OCI-LY7 (cell line): Measurements from ENCODE around the gene BRAF. TPM values are rescaled to one million over a fixed set of nuclear protein-coding genes. Genes with fewer than 3 reads are reported as not detected.
"Not testable (repeated sequence)": the region's sequence is repeated elsewhere in the genome, so short reads cannot be mapped to it uniquely, and the experiment has no call there.

Source experiments
- BruUV-seq: library from RNA; stranded (reverse); fragments of 400-500 nt; replicated peaks from 2 replicates; lab custom pipeline; 2021; lab: Mats Ljungman, UMichigan
- CTCF ChIA-PET: fragments of 300-600 bp; sonication (Branson Sonifier 250); formaldehyde crosslinking; loops from one replicate; lab custom pipeline; 2022; ENCODE audit warnings: antibody characterized with exemption; ENCODE audit not compliant: unreplicated experiment; lab: Charles Lee
- POLR2A ChIA-PET: fragments of 300-600 bp; sonication (Branson Sonifier 250); formaldehyde crosslinking; loops from one replicate; lab custom pipeline; 2022; ENCODE audit warnings: antibody characterized with exemption; lab: Charles Lee
- DNase-seq: peaks from one replicate; pipeline ENCODE4 v3.0.0-alpha.2; 2015; ENCODE audit warnings: low spot score
- H2AFZ ChIP-seq: fragments of 200-600 bp; sonication (generic), shearing (Covaris generic); 2 replicates; pipeline ENCODE4 v1.6.1; 2014; ENCODE audit warnings: mild to moderate bottlenecking, antibody characterized with exemption, low read length, moderate library complexity
- H3K27ac ChIP-seq: fragments of 200-600 bp; sonication (generic); 2 replicates; pipeline ENCODE4 v1.5.1; 2014; ENCODE audit warnings: mixed run types, low read depth, mild to moderate bottlenecking, moderate library complexity, low read length, inconsistent platforms; ENCODE audit not compliant: poor library complexity, severe bottlenecking
- H3K36me3 ChIP-seq: fragments of 200-600 bp; sonication (generic); 2 replicates; pipeline ENCODE4 v1.6.1; 2014; ENCODE audit warnings: mild to moderate bottlenecking, antibody characterized with exemption, low read length, moderate library complexity, mixed read lengths; ENCODE audit not compliant: insufficient read depth
- H3K4me1 ChIP-seq: fragments of 200-600 bp; sonication (generic); 2 replicates; pipeline ENCODE4 v1.5.1; 2014; ENCODE audit warnings: mild to moderate bottlenecking, low read length; ENCODE audit not compliant: insufficient read depth, poor library complexity, severe bottlenecking
- H3K4me2 ChIP-seq: fragments of 200-600 bp; sonication (generic); 2 replicates; pipeline ENCODE4 v1.6.1; 2014; ENCODE audit warnings: mild to moderate bottlenecking, low read length
- H3K4me3 ChIP-seq: fragments of 200-600 bp; sonication (generic); 2 replicates; pipeline ENCODE4 v1.5.1; 2014; ENCODE audit warnings: mild to moderate bottlenecking, low read depth, low read length; ENCODE audit not compliant: poor library complexity, severe bottlenecking
- H3K79me2 ChIP-seq: fragments of 200-600 bp; sonication (generic); 2 replicates; pipeline ENCODE4 v1.6.1; 2016; ENCODE audit warnings: low read depth, mild to moderate bottlenecking, low read length, moderate library complexity, mixed read lengths; ENCODE audit not compliant: insufficient read depth
- H3K9me2 ChIP-seq: fragments of 200-600 bp; sonication (generic); 2 replicates; pipeline ENCODE4 v1.6.1; 2016; ENCODE audit warnings: mild to moderate bottlenecking, low read length, mixed read lengths; ENCODE audit not compliant: insufficient read depth
- H3K9me3 ChIP-seq: fragments of 200-600 bp; sonication (generic); 2 replicates; pipeline ENCODE4 v1.6.1; 2014; ENCODE audit warnings: mild to moderate bottlenecking, mixed run types, low read length, mixed read lengths
- H4K20me1 ChIP-seq: fragments of 200-600 bp; sonication (generic); 2 replicates; pipeline ENCODE4 v1.6.1; 2014; ENCODE audit warnings: mild to moderate bottlenecking, antibody characterized with exemption, low read length, moderate library complexity, mixed read lengths; ENCODE audit not compliant: insufficient read depth
- EZH2phosphoT487 ChIP-seq: fragments of 200-600 bp; sonication (generic); IDR thresholded peaks from 2 replicates; pipeline ENCODE4 v1.6.1; 2018; ENCODE audit warnings: low read depth, borderline replicate concordance, mild to moderate bottlenecking, mixed run types, antibody characterized with exemption, low read length, moderate library complexity, mixed read lengths
- intact Hi-C: fragments of 100-400 bp; cut with micrococcal nuclease; formaldehyde crosslinking; loops from one replicate; pipeline ENCODE4 v1.10.0; 2022; ENCODE audit not compliant: unreplicated experiment
- total RNA-seq, 2 experiments: library from RNA; depleted of rRNA in 1 of 2; stranded (reverse); fragments of >200 nt in 1 of 2; shearing (Covaris generic) in 1 of 2; gene quantifications; 2 replicates each; pipeline ENCODE4 v1.2.3, GENCODE V29; 2014 to 2022
- TF ChIP-seq, protein P1 (sequence below): fragments of 200-600 bp; sonication (generic); conservative IDR thresholded peaks from 2 replicates; pipeline ENCODE4 v1.5.1; 2014; ENCODE audit warnings: mild to moderate bottlenecking, antibody characterized with exemption, low read length, moderate library complexity, mixed read lengths

BRAF gene
- total RNA-seq, 2 experiments from 2014 or later, result 17.1 to 41.6 TPM

- H3K9me2 ChIP-seq, CTCF ChIA-PET, H4K20me1 ChIP-seq, H3K36me3 ChIP-seq, H2AFZ ChIP-seq, H3K27ac ChIP-seq, H3K4me3 ChIP-seq, intact Hi-C loops, H3K4me2 ChIP-seq, DNase-seq, BruUV-seq, H3K9me3 ChIP-seq: not testable (repeated sequence)
- POLR2A ChIA-PET, result interaction anchor here (0.5 to 1.3 kb wide), 3 partner anchors 11 to 85 kb away, joined by 3 to 4 read pairs (median 3); no protein-coding TSS in a partner anchor
- Histone ChIP-seq H3K4me1 (peaks cover 10% of the 10 kb centered on the region), H3K79me2 (peaks cover 11% of the 10 kb centered on the region)
These were observed 3.2 kb upstream of the BRAF start for GRCh38 chr7:140927945-140928344.

DNA sequence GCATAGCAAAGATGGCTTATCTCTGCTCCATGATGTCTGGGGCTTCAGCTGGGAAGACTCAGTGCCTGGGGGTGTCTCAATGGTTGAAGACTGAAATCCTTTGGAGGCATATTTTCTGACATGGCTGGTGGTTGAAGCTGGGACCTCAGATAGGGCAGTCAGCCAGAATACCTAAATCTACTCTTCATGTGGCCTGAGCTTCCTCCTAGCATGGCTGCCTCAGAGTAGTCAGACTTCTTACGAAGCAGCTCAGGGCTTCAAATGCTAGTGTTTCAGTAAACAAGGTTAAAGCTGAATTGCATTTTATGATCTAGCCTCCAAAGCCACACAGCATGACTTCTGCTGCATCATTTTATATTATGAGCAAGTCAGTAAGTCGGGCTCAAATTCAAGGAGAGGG lies 2.6 kb upstream of the BRAF start:
- no TSS peak for BruUV-seq
- ChIA-PET CTCF (no interaction called here), POLR2A (interaction anchor here (0.5 to 1.3 kb wide), 4 partner anchors 10 to 206 kb away, joined by 3 to 4 read pairs (median 3); no protein-coding TSS in a partner anchor)
- Histone ChIP-seq H3K27ac (no peak overlapping the region), H3K4me3 (no peak overlapping the region), H3K4me1 (peaks cover 16% of the 10 kb centered on the region), H3K9me2 (no peaks in the 10 kb centered on the region), H3K9me3 (no peaks in the 10 kb centered on the region), H3K36me3 (no peaks in the 10 kb centered on the region), H4K20me1 (peaks cover 9% of the 10 kb centered on the region; the same call in 1 of the 2 replicates), H2AFZ (no peak overlapping the region), H3K79me2 (peaks cover 17% of the 10 kb centered on the region), H3K4me2 (no peak overlapping the region)
- intact Hi-C loops, result no loop called here
- no peak for DNase-seq
- TF ChIP-seq, protein P1, sequence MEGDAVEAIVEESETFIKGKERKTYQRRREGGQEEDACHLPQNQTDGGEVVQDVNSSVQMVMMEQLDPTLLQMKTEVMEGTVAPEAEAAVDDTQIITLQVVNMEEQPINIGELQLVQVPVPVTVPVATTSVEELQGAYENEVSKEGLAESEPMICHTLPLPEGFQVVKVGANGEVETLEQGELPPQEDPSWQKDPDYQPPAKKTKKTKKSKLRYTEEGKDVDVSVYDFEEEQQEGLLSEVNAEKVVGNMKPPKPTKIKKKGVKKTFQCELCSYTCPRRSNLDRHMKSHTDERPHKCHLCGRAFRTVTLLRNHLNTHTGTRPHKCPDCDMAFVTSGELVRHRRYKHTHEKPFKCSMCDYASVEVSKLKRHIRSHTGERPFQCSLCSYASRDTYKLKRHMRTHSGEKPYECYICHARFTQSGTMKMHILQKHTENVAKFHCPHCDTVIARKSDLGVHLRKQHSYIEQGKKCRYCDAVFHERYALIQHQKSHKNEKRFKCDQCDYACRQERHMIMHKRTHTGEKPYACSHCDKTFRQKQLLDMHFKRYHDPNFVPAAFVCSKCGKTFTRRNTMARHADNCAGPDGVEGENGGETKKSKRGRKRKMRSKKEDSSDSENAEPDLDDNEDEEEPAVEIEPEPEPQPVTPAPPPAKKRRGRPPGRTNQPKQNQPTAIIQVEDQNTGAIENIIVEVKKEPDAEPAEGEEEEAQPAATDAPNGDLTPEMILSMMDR, result no peak
- TF ChIP-seq EZH2phosphoT487, result no peak

DNA sequence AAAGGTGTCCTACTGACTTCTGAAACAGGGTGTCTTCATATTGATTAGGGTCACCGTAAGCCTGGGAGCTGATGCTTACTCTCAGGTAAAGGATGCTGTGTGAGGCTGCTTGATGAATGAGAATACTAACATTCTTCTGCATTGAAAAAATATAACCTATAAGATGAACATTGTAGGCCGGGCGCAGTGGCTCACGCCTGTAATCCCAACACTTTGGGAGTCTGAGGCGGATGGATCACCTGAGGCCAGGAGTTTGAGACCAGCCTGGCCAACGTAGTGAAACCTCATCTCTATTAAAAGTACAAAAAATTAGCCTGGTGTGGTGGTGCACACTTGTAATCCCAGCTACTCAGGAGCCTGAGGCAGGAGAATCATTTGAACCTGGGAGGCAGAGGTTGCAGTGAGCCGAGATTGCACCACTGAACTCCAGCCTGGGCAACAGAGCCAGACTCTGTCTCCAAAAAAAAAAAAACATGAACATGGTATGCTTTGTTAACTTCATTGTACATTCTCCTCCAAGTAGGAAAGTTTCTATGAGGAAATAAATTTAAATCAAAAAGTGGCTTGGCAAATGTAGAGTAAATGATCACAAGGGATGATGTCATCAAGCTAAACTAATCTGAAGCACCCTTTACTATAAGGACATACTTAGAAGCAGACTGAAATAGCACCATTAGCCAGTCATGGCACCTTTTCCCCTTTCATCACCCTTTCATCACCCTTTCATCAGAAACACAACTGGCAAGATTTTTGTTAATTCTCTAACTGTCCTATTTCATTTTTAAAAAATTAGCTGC lies 1.5 kb upstream of the BRAF start:
- TF ChIP-seq, protein P1, result no peak
- TF ChIP-seq EZH2phosphoT487, result no peak
- no peaks in the 10 kb centered on the region for H3K9me2 ChIP-seq
- intact Hi-C loops, result no loop called here

More for the DNA sequence above, 1.5 kb upstream of the BRAF start:
- Histone ChIP-seq H3K79me2 (peaks cover 29% of the 10 kb centered on the region), H3K4me1 (peaks cover 27% of the 10 kb centered on the region), H3K4me2 (no peak overlapping the region), H3K36me3 (no peaks in the 10 kb centered on the region), H4K20me1 (peaks cover 14% of the 10 kb centered on the region; the same call in 1 of the 2 replicates), H2AFZ (no peak overlapping the region), H3K4me3 (no peak overlapping the region), H3K27ac (no peak overlapping the region), H3K9me3 (no peaks in the 10 kb centered on the region)
- no peak for DNase-seq
- BruUV-seq, result no TSS peak
- ChIA-PET POLR2A (interaction anchor here (0.9 to 1.3 kb wide), 3 partner anchors 22 to 531 kb away, joined by 3 to 5 read pairs (median 4); no protein-coding TSS in a partner anchor), CTCF (no interaction called here)
